Bone marrow (tissue), 2 donors: ENCODE measurements around the gene RORC.
"Not testable (repeated sequence)": the region's sequence is repeated elsewhere in the genome, so short reads cannot be mapped to it uniquely, and the experiment has no call there.

Experiments used
- DNase-seq, 2 donors: peaks; one replicate each; lab custom pipeline; 2025; lab: John Stamatoyannopoulos, UW

Gene RORC

GRCh38 chr1:151774256-151774922 lies 57.2 kb downstream of the RORC start:
- DNase-seq, result no peak

- no peak for DNase-seq
Observed at GRCh38 chr1:151773702-151774101, 57.9 kb downstream of the RORC start.

- DNase-seq, result not testable (repeated sequence)
Observed at GRCh38 chr1:151769270-151769669, 62.3 kb downstream of the RORC start.

- DNase-seq, result not testable (repeated sequence)
Observed at GRCh38 chr1:151768351-151769066, 63.1 kb downstream of the RORC start.

- no peak for DNase-seq
Observed at GRCh38 chr1:151763990-151764389, 67.6 kb downstream of the RORC start.

GRCh38 chr1:151762941-151763921 lies 68.4 kb downstream of the RORC start, which contains the start of gene MRPL9:
Gene MRPL9, minus strand, starts transcription at chr1:151763496. Its CDS starts 17 bp downstream, at chr1:151763479.
- peak; percentile 52 to 67 for DNase-seq

- DNase-seq, result no peak
Observed at GRCh38 chr1:151760597-151761385, 70.8 kb downstream of the RORC start.

GRCh38 chr1:151759241-151759640 lies 72.4 kb downstream of the RORC start:
- no peak for DNase-seq

- DNase-seq, result no peak
Observed at GRCh38 chr1:151756291-151756690, 75.3 kb downstream of the RORC start.
